IMR-90 (cell line): ENCODE results near the gene PPDPF. TPM values are rescaled to one million over a fixed set of nuclear protein-coding genes. Genes with fewer than 3 reads are reported as not detected.

Experiments used
- ATAC-seq: fragments of 200-7000 bp; cut with Tn5 transposase; 2 replicates; pipeline ENCODE4 v1.9.1; 2020; ENCODE audit warnings: low read depth, mild to moderate bottlenecking, moderate library complexity
- BruUV-seq: library from RNA; stranded (reverse); fragments of 400-500 nt; replicated peaks from 2 replicates; lab custom pipeline; 2021; lab: Mats Ljungman, UMichigan
- CTCF ChIA-PET: fragments of 300-600 bp; formaldehyde crosslinking; extraction: SDS; loops from one replicate; lab custom pipeline; 2021; ENCODE audit warnings: antibody characterized with exemption; lab: Yijun Ruan, JAX
- POLR2A ChIA-PET: fragments of 300-600 bp; sonication (Branson Sonifier 250); formaldehyde crosslinking; loops from one replicate; lab custom pipeline; 2022; ENCODE audit warnings: antibody characterized with exemption; ENCODE audit not compliant: unreplicated experiment; lab: Charles Lee
- DNase-seq: peaks from one replicate; pipeline ENCODE4 v3.0.0; 2013
- H2AFZ ChIP-seq: replicated peaks from 2 replicates; pipeline ENCODE3; 2013; ENCODE audit warnings: low read length, mild to moderate bottlenecking; ENCODE audit not compliant: poor library complexity
- H2AK5ac ChIP-seq: 2 replicates; pipeline ENCODE4 v1.6.1; 2013; ENCODE audit warnings: low read depth, low read length, inconsistent platforms
- H2AK9ac ChIP-seq: replicated peaks from 2 replicates; pipeline ENCODE3; 2013; ENCODE audit warnings: mild to moderate bottlenecking, low read depth, low read length, moderate library complexity; ENCODE audit not compliant: poor library complexity
- H2BK120ac ChIP-seq: 2 replicates; pipeline ENCODE4 v1.6.1; 2013; ENCODE audit warnings: low read depth, low read length, inconsistent platforms
- H2BK15ac ChIP-seq: 3 replicates; pipeline ENCODE4 v1.6.1; 2013; ENCODE audit warnings: low read depth, low read length, inconsistent platforms
- H2BK20ac ChIP-seq: 2 replicates; pipeline ENCODE4 v1.6.1; 2013; ENCODE audit warnings: low read depth, mild to moderate bottlenecking, inconsistent platforms, low read length, moderate library complexity
- H2BK5ac ChIP-seq: 2 replicates; pipeline ENCODE4 v1.6.1; 2013; ENCODE audit warnings: mild to moderate bottlenecking, low read depth, low read length, inconsistent platforms; ENCODE audit not compliant: poor library complexity, severe bottlenecking
- H3K14ac ChIP-seq: replicated peaks from 2 replicates; pipeline ENCODE4 v1.6.1; 2013; ENCODE audit warnings: low read depth, low read length, inconsistent platforms
- H3K18ac ChIP-seq: 2 replicates; pipeline ENCODE4 v1.6.1; 2013; ENCODE audit warnings: low read depth, low read length, control low read depth
- H3K23ac ChIP-seq: 2 replicates; pipeline ENCODE4 v1.6.1; 2013; ENCODE audit warnings: low read depth, low read length, inconsistent platforms
- H3K27ac ChIP-seq: 2 replicates; pipeline ENCODE4 v1.5.1; 2013; ENCODE audit warnings: mild to moderate bottlenecking, control low read depth, low read length; ENCODE audit not compliant: insufficient read depth
- H3K27me3 ChIP-seq: 2 replicates; pipeline ENCODE4 v1.6.1; 2013; ENCODE audit warnings: low read length; ENCODE audit not compliant: control insufficient read depth, insufficient read depth
- H3K36me3 ChIP-seq: 2 replicates; pipeline ENCODE4 v1.6.1; 2013; ENCODE audit warnings: low read length, mixed read lengths; ENCODE audit not compliant: control insufficient read depth, insufficient read depth
- H3K4ac ChIP-seq: 2 replicates; pipeline ENCODE4 v1.6.1; 2013; ENCODE audit warnings: low read depth, low read length, inconsistent platforms
- H3K4me1 ChIP-seq: 2 replicates; pipeline ENCODE4 v1.6.1; 2013; ENCODE audit warnings: low read length, mixed read lengths; ENCODE audit not compliant: control insufficient read depth, insufficient read depth
- H3K4me2 ChIP-seq: 2 replicates; pipeline ENCODE4 v1.6.1; 2013; ENCODE audit warnings: low read depth, mild to moderate bottlenecking, control low read depth, low read length, moderate library complexity
- H3K4me3 ChIP-seq: 2 replicates; pipeline ENCODE4 v1.5.1; 2013; ENCODE audit warnings: low read depth, mild to moderate bottlenecking, control low read depth, low read length, moderate library complexity; ENCODE audit not compliant: insufficient read depth
- H3K56ac ChIP-seq: 2 replicates; pipeline ENCODE4 v1.6.1; 2013; ENCODE audit warnings: low read length, inconsistent platforms; ENCODE audit not compliant: insufficient read depth; ENCODE audit errors: extremely low read depth
- H3K79me1 ChIP-seq, 2 experiments: 2 replicates each; pipeline ENCODE4 v1.6.1; 2013; ENCODE audit warnings: low read length in 2 of 2, inconsistent platforms in 1 of 2, low read depth in 1 of 2
- H3K9ac ChIP-seq: 2 replicates; pipeline ENCODE4 v1.6.1; 2013; ENCODE audit warnings: low read depth, low read length, control low read depth
- H3K9me1 ChIP-seq: 2 replicates; pipeline ENCODE4 v1.6.1; 2013; ENCODE audit warnings: low read length, inconsistent platforms; ENCODE audit not compliant: insufficient read depth
- H3K9me3 ChIP-seq: 2 replicates; pipeline ENCODE4 v1.6.1; 2013; ENCODE audit warnings: low read length; ENCODE audit not compliant: control insufficient read depth, insufficient read depth
- H4K20me1 ChIP-seq: 2 replicates; pipeline ENCODE4 v1.6.1; 2013; ENCODE audit warnings: low read length, inconsistent platforms; ENCODE audit not compliant: insufficient read depth
- H4K5ac ChIP-seq: 2 replicates; pipeline ENCODE4 v1.6.1; 2013; ENCODE audit warnings: mild to moderate bottlenecking, low read depth, low read length, control low read depth
- H4K8ac ChIP-seq, 2 experiments: 2 replicates each; pipeline ENCODE4 v1.6.1; 2013; ENCODE audit warnings: low read depth in 2 of 2, low read length in 2 of 2, control low read depth in 1 of 2, inconsistent platforms in 1 of 2
- H4K91ac ChIP-seq: 2 replicates; pipeline ENCODE4 v1.6.1; 2013; ENCODE audit warnings: low read depth, low read length, inconsistent platforms; ENCODE audit not compliant: insufficient read depth
- BHLHE40 ChIP-seq: fragments of 150-350 bp; IDR thresholded peaks from 2 replicates; pipeline ENCODE4 v1.6.1; 2016; ENCODE audit warnings: mild to moderate bottlenecking, low read depth, low read length
- CEBPB ChIP-seq: IDR thresholded peaks from 2 replicates; pipeline ENCODE4 v1.6.1; 2012; ENCODE audit warnings: low read depth, low read length, improper control_type of control experiment
- CHD1 ChIP-seq: IDR thresholded peaks from 2 replicates; pipeline ENCODE4 v1.6.1; 2012; ENCODE audit warnings: low read depth, low read length, improper control_type of control experiment
- ELK1 ChIP-seq: fragments of 150-350 bp; IDR thresholded peaks from 2 replicates; pipeline ENCODE4 v1.6.1; 2016; ENCODE audit warnings: low read depth, mild to moderate bottlenecking, low read length, moderate library complexity, borderline replicate concordance
- FOS ChIP-seq: fragments of 150-350 bp; IDR thresholded peaks from 2 replicates; pipeline ENCODE4 v1.6.1; 2016; ENCODE audit warnings: low read depth, low read length
- MAFK ChIP-seq: IDR thresholded peaks from 2 replicates; pipeline ENCODE4 v1.6.1; 2012; ENCODE audit warnings: low read depth, low read length, improper control_type of control experiment
- MAZ ChIP-seq: IDR thresholded peaks from 2 replicates; pipeline ENCODE4 v1.6.1; 2012; ENCODE audit warnings: low read depth, mild to moderate bottlenecking, low read length, improper control_type of control experiment, moderate library complexity, borderline replicate concordance
- MXI1 ChIP-seq: IDR thresholded peaks from 2 replicates; pipeline ENCODE4 v1.6.1; 2012; ENCODE audit warnings: low read depth, mild to moderate bottlenecking, low read length, moderate library complexity, borderline replicate concordance
- NFE2L2 ChIP-seq: fragments of 150-350 bp; IDR thresholded peaks from 2 replicates; pipeline ENCODE4 v1.6.1; 2016; ENCODE audit warnings: low read depth, mild to moderate bottlenecking, low read length
- POLR2A ChIP-seq: IDR thresholded peaks from 2 replicates; pipeline ENCODE4 v1.6.1; 2012; ENCODE audit warnings: mild to moderate bottlenecking, low read depth, low read length
- RAD21 ChIP-seq: IDR thresholded peaks from 2 replicates; pipeline ENCODE4 v1.6.1; 2012; ENCODE audit warnings: low read length, improper control_type of control experiment
- RCOR1 ChIP-seq: IDR thresholded peaks from 2 replicates; pipeline ENCODE4 v1.6.1; 2012; ENCODE audit warnings: mild to moderate bottlenecking, low read length, improper control_type of control experiment; ENCODE audit not compliant: insufficient replicate concordance
- RFX5 ChIP-seq: IDR thresholded peaks from 2 replicates; pipeline ENCODE4 v1.8.0; 2012; ENCODE audit warnings: low read depth, mild to moderate bottlenecking, low read length, moderate library complexity
- SMC3 ChIP-seq: fragments of 150-350 bp; IDR thresholded peaks from 2 replicates; pipeline ENCODE4 v1.6.1; 2016; ENCODE audit warnings: low read depth, mild to moderate bottlenecking, antibody characterized with exemption, low read length, moderate library complexity
- USF2 ChIP-seq: fragments of 150-350 bp; IDR thresholded peaks from 2 replicates; pipeline ENCODE4 v1.6.1; 2017; ENCODE audit warnings: mild to moderate bottlenecking, antibody characterized with exemption, low read length, low read depth
- WGBS, 2 experiments: methylation state at CpG; one replicate each; pipeline versions ENCODE4 v1.1.5 to v1.1.7; 2013; ENCODE audit warnings: missing lambda C conversion rate in 2 of 2; ENCODE audit not compliant: insufficient read length in 1 of 2; ENCODE audit errors: extremely low coverage in 2 of 2; 5-methylcytosine and 5-hydroxymethylcytosine counted together
- dilution Hi-C: fragments of 300-500 bp; cut with HindIII; formaldehyde crosslinking; loops from one replicate; pipeline ENCODE4 v1.14.3; 2018; ENCODE audit warnings: low sequenced_read_pairs; ENCODE audit not compliant: unreplicated experiment
- in situ Hi-C: fragments of 300-500 bp; cut with MboI; formaldehyde crosslinking; loops from 3 replicates; pipeline ENCODE4 v1.14.3; 2019; ENCODE audit warnings: low sequenced_read_pairs, inconsistent platforms, mixed read lengths
- intact Hi-C: fragments of 100-400 bp; cut with micrococcal nuclease; formaldehyde crosslinking; loops from 2 replicates; pipeline ENCODE4 v1.10.0; 2022
- polyA plus RNA-seq, 3 experiments: library from polyadenylated mRNA; depleted of rRNA; stranded (reverse); fragments of >200 nt; gene quantifications; 2 replicates each; pipeline ENCODE4 v1.2.3, GENCODE V29; 2012; ENCODE audit warnings: low replicate concordance in 1 of 3
- total RNA-seq: library from RNA; depleted of rRNA; stranded (reverse); fragments of >200 nt; gene quantifications from 2 replicates; pipeline ENCODE4 v1.2.3, GENCODE V29; 2012
- TF ChIP-seq, protein P1 (sequence below): conservative IDR thresholded peaks from 2 replicates; pipeline ENCODE4 v1.5.1; 2012; ENCODE audit warnings: mild to moderate bottlenecking, low read depth, low read length, improper control_type of control experiment

The PPDPF gene
- total and polyA plus RNA-seq, 2 of the 4 experiments (the other 2 are of a cell fraction), result 12.9 to 171 TPM

GRCh38 chr20:63534427-63534830 lies 13.9 kb downstream of the PPDPF start:
- Histone ChIP-seq H2AK9ac (peak overlapping the region; percentile 16), H2BK15ac (no peak overlapping the region), H4K91ac (no peak overlapping the region), H2BK20ac (no peak overlapping the region), H3K36me3 (no peaks in the 10 kb centered on the region), H2BK5ac (no peak overlapping the region), H3K79me1 (no peaks in the 10 kb centered on the region), H3K18ac (no peak overlapping the region), H3K9me1 (no peaks in the 10 kb centered on the region), H2AFZ (no peak overlapping the region), H3K14ac (no peak overlapping the region), H4K8ac (no peak overlapping the region), H3K4me3 (no peak overlapping the region), H4K5ac (no peak overlapping the region), H2AK5ac (no peak overlapping the region), H3K27me3 (peaks cover 4% of the 10 kb centered on the region; the same call in 1 of the 2 replicates), H2BK120ac (no peak overlapping the region), H3K9me3 (no peaks in the 10 kb centered on the region), H3K27ac (no peak overlapping the region), H3K4me1 (no peaks in the 10 kb centered on the region; the same call in 1 of the 2 replicates), H3K9ac (no peak overlapping the region), H3K4me2 (no peak overlapping the region), H3K4ac (no peak overlapping the region), H3K23ac (no peak overlapping the region), H3K56ac (no peak overlapping the region), H4K20me1 (no peaks in the 10 kb centered on the region)
- DNase-seq (no peak), ATAC-seq (no peak)
- in situ Hi-C loops (loop anchor here (10.0 kb wide), 2 partner anchors 330 to 440 kb away; partner anchors contain the start of genes ABHD16B, SAMD10 and TPD52L2), dilution Hi-C loops (no loop called here), intact Hi-C loops (loop anchor here (10.0 kb wide), 1 partner anchor 120 kb away; the partner anchor contains the start of genes RTEL1 and STMN3)
- TF ChIP-seq CHD1 (no peak), USF2 (no peak), CEBPB (no peak), MAZ (no peak), SMC3 (no peak), ELK1 (no peak), RAD21 (no peak), RFX5 (no peak), RCOR1 (no peak), MAFK (no peak), MXI1 (no peak), BHLHE40 (no peak), NFE2L2 (no peak), FOS (no peak), POLR2A (no peak)
- TF ChIP-seq, protein P1, sequence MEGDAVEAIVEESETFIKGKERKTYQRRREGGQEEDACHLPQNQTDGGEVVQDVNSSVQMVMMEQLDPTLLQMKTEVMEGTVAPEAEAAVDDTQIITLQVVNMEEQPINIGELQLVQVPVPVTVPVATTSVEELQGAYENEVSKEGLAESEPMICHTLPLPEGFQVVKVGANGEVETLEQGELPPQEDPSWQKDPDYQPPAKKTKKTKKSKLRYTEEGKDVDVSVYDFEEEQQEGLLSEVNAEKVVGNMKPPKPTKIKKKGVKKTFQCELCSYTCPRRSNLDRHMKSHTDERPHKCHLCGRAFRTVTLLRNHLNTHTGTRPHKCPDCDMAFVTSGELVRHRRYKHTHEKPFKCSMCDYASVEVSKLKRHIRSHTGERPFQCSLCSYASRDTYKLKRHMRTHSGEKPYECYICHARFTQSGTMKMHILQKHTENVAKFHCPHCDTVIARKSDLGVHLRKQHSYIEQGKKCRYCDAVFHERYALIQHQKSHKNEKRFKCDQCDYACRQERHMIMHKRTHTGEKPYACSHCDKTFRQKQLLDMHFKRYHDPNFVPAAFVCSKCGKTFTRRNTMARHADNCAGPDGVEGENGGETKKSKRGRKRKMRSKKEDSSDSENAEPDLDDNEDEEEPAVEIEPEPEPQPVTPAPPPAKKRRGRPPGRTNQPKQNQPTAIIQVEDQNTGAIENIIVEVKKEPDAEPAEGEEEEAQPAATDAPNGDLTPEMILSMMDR, result no peak
- BruUV-seq, result no TSS peak
- POLR2A ChIA-PET, result no interaction called here
- CTCF ChIA-PET, result no interaction called here
- 83% methylated on average over 6 of the region's 12 CpGs; no CpG with 5 or more reads in 1 of the 2 experiments for WGBS, 2 experiments
